Stomach smooth muscle (tissue), 2 donors: Measurements from ENCODE around the gene PTGES3L.
"Not testable (repeated sequence)": the region's sequence is repeated elsewhere in the genome, so short reads cannot be mapped to it uniquely, and the experiment has no call there.

Experiments used
- H3K27ac ChIP-seq: one replicate; pipeline ENCODE4 v1.7.0; 2013; ENCODE audit warnings: mild to moderate bottlenecking, low read length, inconsistent platforms
- H3K27me3 ChIP-seq, 2 donors: one replicate each; pipeline ENCODE4 v1.7.0; 2013; ENCODE audit warnings: low read length in 2 of 2; ENCODE audit not compliant: insufficient read depth in 2 of 2, control insufficient read depth in 1 of 2
- H3K36me3 ChIP-seq, 2 donors: one replicate each; pipeline ENCODE4 v1.7.0; 2013; ENCODE audit warnings: low read length in 2 of 2; ENCODE audit not compliant: control insufficient read depth in 2 of 2, insufficient read depth in 2 of 2
- H3K4me1 ChIP-seq: one replicate; pipeline ENCODE4 v1.7.0; 2013; ENCODE audit warnings: low read length; ENCODE audit not compliant: control insufficient read depth, insufficient read depth
- H3K4me3 ChIP-seq, 2 donors: one replicate each; pipeline ENCODE4 v1.7.0; 2013; ENCODE audit warnings: low read length in 2 of 2
- H3K9ac ChIP-seq, 2 donors: one replicate each; pipeline ENCODE4 v1.7.0; 2013; ENCODE audit warnings: low read length in 2 of 2, mild to moderate bottlenecking in 1 of 2
- H3K9me3 ChIP-seq, 2 donors: one replicate each; pipeline ENCODE4 v1.7.0; 2013; ENCODE audit warnings: low read length in 2 of 2; ENCODE audit not compliant: control insufficient read depth in 2 of 2
- donor health status: healthy.
- donor health status: Pancreatic carcinoma.

The PTGES3L gene

DNA sequence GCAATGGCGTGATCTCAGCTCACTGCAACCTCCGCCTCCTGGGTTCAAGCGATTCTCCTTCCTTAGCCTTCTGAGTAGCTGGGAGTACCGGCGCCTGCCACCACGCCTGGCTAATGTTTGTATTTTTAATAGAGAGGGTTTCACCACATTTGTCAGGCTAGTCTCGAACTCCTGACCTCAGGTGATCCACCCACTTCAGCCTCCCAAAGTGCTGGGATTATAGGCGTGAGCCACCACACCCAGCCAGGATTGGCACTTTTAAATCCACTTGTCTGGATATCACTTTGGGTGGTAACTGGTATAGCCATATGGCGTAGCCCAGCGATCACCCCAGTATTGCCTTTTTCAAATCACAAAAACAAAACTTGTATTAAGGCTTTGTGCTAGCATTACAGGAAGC lies 14.0 kb upstream of the PTGES3L start:
- H3K36me3 ChIP-seq = peaks cover 26 to 32% of the 10 kb centered on the region in 2 donors
- H3K9ac ChIP-seq, H3K27me3 ChIP-seq: not testable (repeated sequence)

DNA sequence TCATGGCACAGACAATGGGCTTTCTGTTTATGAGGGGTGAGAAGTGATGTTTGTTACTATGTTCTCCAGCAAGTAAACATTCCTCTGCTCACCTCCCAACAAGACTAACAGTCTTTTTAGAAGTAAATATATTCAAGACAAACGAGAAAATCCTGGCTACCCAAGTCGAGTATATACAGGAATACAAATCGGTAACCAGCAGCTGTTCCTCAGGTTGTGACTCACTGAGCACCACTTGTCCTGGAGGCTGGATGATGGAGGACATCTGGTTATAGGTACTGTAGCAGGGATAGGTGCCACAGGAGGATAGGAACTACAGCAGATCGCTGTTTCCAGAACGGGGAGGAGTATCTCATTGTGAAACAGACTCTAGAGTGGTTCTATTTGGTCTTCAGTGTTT lies 13.0 kb upstream of the PTGES3L start:
- Histone ChIP-seq H3K9ac (no peak overlapping the region), H3K4me1 (peaks cover 6% of the 10 kb centered on the region), H3K9me3 (no peaks in the 10 kb centered on the region), H3K36me3 (peaks cover 34 to 35% of the 10 kb centered on the region in 2 donors), H3K27me3 (no peaks in the 10 kb centered on the region), H3K27ac (no peak overlapping the region), H3K4me3 (no peak overlapping the region)

More for the DNA sequence above, 14.0 kb upstream of the PTGES3L start:
- H3K27ac ChIP-seq, H3K9me3 ChIP-seq, H3K4me3 ChIP-seq: not testable (repeated sequence)
- peaks cover 11% of the 10 kb centered on the region for H3K4me1 ChIP-seq

DNA sequence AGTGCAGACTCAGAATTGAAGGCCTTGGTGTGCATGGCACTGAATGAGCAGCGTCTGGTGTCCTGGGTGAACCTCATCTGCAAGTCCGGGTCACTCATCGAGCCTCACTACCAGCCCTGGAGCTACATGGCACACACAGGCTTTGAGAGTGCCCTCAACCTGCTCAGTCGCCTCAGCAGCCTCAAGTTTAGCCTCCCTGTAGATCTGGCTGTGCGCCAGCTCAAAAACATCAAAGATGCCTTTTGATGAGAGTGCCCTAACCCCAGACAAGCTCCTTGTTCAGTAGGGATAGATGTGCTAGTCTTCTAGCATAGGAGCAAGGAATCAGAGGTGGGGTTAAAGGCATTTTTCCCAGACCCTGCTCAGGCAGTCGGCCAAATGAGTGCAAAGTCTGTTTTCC lies 11.6 kb upstream of the PTGES3L start:
- Histone ChIP-seq H3K27ac (no peak overlapping the region), H3K36me3 (peaks cover 42 to 44% of the 10 kb centered on the region in 2 donors)

DNA sequence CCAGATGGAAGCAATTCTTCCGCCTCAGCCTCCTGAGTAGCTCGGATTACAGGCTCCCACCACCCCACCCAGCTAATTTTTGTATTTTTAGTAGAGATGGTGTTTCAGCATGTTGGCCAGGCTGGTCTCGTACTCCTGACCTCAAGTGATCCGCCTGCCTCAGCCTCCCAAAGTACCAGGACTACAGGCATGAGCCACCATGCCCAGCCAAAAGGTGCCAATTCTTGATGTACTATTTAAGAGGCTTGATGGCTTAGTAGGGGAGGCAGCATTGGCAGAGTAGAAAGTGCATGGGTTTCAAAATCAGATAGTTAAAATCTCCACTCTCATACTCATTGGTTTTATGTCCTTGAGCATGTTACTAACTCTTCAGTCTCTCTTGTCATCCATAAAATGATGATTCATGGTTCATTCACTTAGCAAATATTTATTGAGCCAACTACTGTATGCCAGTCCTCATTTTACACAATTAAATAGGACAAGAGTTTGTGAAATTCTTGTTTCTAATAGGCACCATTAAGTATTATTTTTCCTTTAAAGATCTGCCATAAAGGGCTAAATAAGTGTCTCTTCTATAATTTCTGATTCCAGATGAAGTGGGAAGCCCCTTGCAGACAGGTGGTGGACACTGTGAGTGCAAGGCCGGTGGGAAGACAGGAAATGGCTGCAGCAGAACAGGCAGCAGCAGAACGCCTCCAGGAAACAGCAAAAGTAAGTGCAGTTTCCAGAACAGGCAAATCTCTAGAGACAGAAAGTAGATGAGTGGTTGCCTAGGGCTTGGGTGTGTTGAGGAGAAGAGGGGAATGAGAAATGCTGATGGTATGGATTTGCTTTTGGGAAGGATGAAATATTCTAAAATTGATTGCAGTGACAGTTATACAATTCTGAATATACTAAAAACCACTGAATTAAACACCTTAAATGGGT lies 10.1 kb upstream of the PTGES3L start:
- H3K27ac ChIP-seq = no peak overlapping the region
- H3K4me3 ChIP-seq = no peak overlapping the region

More for the DNA sequence above, 11.6 kb upstream of the PTGES3L start:
- Histone ChIP-seq H3K27me3 (no peaks in the 10 kb centered on the region), H3K4me3 (no peak overlapping the region), H3K9me3 (no peaks in the 10 kb centered on the region), H3K9ac (no peak overlapping the region), H3K4me1 (no peaks in the 10 kb centered on the region)

DNA sequence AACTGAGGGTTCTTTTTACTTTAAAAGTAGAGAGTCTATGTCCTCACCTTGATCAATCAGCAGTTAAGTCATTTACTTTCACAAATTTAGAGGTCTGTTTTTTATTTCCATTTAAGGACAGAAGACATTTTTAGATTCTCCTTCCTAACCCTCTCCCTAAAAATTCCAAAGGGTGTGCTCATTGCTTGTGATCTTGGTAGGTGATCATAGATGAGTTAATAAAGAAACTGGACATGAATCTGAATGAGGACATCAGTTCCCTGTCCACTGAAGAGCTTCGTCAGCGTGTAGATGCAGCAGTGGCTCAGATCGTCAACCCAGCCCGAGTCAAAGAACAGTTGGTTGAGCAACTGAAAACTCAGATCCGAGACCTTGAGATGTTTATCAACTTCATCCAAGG lies 9.3 kb upstream of the PTGES3L start:
- Histone ChIP-seq H3K27ac (no peak overlapping the region), H3K27me3 (no peaks in the 10 kb centered on the region), H3K9me3 (no peaks in the 10 kb centered on the region), H3K9ac (no peak overlapping the region), H3K36me3 (peaks cover 42 to 48% of the 10 kb centered on the region in 2 donors), H3K4me1 (no peaks in the 10 kb centered on the region), H3K4me3 (no peak overlapping the region)

More for the DNA sequence above, 10.1 kb upstream of the PTGES3L start:
- H3K9ac ChIP-seq = no peak overlapping the region
- no peaks in the 10 kb centered on the region for H3K9me3 ChIP-seq
- peaks cover 42 to 46% of the 10 kb centered on the region in 2 donors for H3K36me3 ChIP-seq
- H3K4me1 ChIP-seq = no peaks in the 10 kb centered on the region
- no peaks in the 10 kb centered on the region for H3K27me3 ChIP-seq

DNA sequence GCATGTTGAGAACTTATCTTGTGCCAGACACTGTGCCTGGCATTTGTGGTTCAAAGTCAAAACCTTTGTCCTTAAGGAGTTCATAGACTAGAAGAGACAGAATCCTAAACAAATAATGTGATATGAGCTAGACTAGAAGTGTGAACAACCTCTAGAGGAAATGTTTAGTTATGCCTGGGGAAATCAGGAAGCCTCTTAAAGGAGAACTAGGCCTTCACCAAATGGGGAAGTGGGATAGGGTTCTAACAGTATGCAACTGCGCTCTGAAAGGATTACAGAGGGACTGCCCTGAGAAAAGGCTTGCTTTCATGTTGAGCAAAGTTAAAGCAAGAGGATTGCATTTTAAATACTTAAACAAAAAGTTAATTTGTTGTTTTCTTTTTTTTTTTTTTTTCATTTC lies 5.3 kb upstream of the PTGES3L start:
- Histone ChIP-seq H3K4me1 (peaks cover 16% of the 10 kb centered on the region), H3K4me3 (no peak overlapping the region), H3K36me3 (peaks cover 26 to 29% of the 10 kb centered on the region in 2 donors)

DNA sequence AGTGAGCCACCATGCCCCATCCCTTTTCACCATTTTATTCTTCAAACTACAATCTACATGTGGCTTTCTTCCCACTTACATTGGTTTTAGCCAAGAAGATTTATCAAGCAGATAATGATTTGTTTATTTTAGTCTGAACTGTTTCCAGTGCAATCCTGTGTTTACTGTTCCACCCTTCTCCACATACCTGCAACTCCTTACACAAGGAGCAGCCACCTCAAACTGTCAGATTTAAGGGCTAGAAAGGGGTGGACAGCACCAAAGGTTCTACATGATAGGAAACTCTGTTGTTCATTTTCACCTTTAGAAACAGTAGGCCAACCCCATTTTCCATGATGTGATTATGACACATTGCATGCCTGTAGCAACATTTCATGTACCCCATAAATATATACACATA lies 2.4 kb upstream of the PTGES3L start:
- Histone ChIP-seq H3K4me3 (no peak overlapping the region), H3K27ac (no peak overlapping the region)

More for the DNA sequence above, 5.3 kb upstream of the PTGES3L start:
- Histone ChIP-seq H3K27ac (no peak overlapping the region), H3K27me3 (no peaks in the 10 kb centered on the region), H3K9me3 (no peaks in the 10 kb centered on the region), H3K9ac (no peak overlapping the region)

DNA sequence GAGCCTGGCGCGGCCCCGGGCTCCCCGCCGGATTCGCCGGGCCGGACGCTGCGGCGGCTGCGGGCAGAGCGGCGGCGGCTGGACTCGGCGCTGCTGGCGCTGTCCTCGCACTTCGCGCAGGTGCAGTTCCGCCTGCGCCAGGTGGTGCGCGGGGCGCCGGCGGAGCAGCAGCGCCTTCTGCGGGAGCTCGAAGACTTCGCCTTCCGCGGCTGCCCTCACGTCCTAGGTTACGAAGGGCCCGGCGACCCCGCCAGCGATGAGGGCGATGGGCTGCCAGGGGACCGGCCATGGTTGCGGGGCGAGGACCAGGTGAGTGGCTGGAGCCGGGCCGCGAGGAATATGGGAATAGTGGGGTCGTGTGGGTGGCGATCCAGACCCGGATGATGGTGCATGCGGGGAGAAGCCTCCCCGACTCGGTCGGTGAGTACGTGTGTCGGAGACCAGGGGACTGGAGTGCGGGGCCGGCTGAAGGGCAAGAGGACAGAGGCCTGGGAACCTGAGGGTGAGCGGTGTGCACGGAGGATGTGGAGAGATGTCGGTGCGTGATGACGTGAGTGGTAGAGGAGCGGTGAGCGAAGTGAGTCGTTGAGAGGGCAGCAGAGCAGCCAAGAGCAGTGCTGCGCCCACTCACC lies 1.0 kb upstream of the PTGES3L start:
- Histone ChIP-seq H3K36me3 (peaks cover 0 to 4% of the 10 kb centered on the region in 2 donors), H3K4me1 (peaks cover 30% of the 10 kb centered on the region), H3K9me3 (no peaks in the 10 kb centered on the region), H3K27me3 (no peaks in the 10 kb centered on the region), H3K9ac (peak overlapping the region; percentile 72 to 83), H3K4me3 (peak overlapping the region; percentile 90 to 97), H3K27ac (peak overlapping the region; percentile 86)

More for the DNA sequence above, 2.4 kb upstream of the PTGES3L start:
- Histone ChIP-seq H3K9me3 (no peaks in the 10 kb centered on the region), H3K36me3 (peaks cover 5 to 9% of the 10 kb centered on the region in 2 donors), H3K9ac (no peak overlapping the region), H3K4me1 (peaks cover 30% of the 10 kb centered on the region), H3K27me3 (no peaks in the 10 kb centered on the region)

DNA sequence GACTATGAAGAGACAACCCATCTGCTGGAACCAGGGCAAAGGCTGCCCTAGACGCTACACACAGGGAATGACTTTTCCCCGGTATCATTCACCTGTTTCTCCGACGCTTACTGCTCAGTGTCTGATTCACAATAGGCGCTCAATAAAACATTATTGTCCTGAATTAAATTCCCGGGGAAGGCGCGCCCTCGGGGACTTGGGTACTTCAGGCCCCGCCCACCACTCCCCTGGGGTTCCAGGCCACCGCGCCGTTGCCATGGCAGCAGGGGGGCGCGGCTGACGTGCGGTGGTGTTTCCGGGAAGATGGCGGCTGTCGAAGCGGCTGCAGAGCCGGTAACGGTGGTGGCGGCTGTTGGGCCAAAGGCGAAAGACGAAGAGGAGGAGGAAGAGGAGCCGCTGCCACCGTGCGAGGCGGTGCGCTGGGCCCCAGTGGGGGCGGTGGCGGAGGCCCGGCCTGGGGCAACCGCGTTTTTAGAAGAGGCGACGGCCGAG lies 440 bp upstream of the PTGES3L start, which contains the start of gene RUNDC1:
Gene RUNDC1, plus strand, starts transcription at position 292 of the 492 bp plus-strand sequence. Its CDS starts 12 bp downstream, at position 304.
- Histone ChIP-seq H3K36me3 (peaks cover 0 to 2% of the 10 kb centered on the region in 2 donors), H3K4me1 (peaks cover 30% of the 10 kb centered on the region), H3K27ac (peak within 1 kb of the TSS; percentile 86), H3K9me3 (no peaks in the 10 kb centered on the region), H3K27me3 (no peaks in the 10 kb centered on the region), H3K4me3 (peak within 1 kb of the TSS; percentile 90 to 97), H3K9ac (peak within 1 kb of the TSS; percentile 78 to 83)

DNA sequence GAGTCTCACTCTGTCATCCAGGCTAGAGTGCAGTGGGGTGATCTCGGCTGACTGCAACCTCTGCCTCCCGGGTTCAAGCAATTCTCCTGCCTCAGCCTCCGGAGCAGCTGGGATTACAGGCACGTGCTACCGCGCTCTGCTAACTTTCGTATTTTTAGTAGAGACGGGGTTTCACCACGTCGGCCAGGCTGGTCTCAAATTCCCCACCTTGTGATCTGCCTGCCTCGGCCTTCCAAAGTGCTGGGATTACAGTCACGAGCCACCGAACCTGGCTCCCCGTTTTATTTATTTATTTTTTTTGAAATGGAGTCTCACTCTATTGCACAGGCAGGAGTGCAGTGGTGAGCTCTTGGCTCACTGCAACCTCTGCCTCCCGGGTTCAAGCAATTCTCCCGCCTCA lies 4.2 kb downstream of the PTGES3L start:
- H3K4me1 ChIP-seq = peaks cover 15% of the 10 kb centered on the region
- H3K27me3 ChIP-seq, H3K9ac ChIP-seq, H3K27ac ChIP-seq, H3K4me3 ChIP-seq, H3K9me3 ChIP-seq, H3K36me3 ChIP-seq: not testable (repeated sequence)
